NCI-H146 treated with DMSO at 0.1 percent for 48 hours (cell line): ENCODE data around the gene CD46.
A peak's percentile ranks its signal among the peaks of the same experiment; 100 is the strongest.

Experiments used
- DNase-seq: peaks from one replicate; lab custom pipeline; 2025; ENCODE audit not compliant: unreplicated experiment; lab: John Stamatoyannopoulos, UW

Gene CD46

GRCh38 chr1:207793327-207793726 is 41.5 kb downstream of the CD46 start:
- DNase-seq, result no peak

- no peak for DNase-seq
Measured at GRCh38 chr1:207794861-207795260, 43.0 kb downstream of the CD46 start.

- DNase-seq, result peak; percentile 40
Measured at GRCh38 chr1:207797229-207797973, 45.5 kb downstream of the CD46 start.

GRCh38 chr1:207798847-207799246 is 47.0 kb downstream of the CD46 start:
- no peak for DNase-seq

GRCh38 chr1:207799989-207800648 is 48.3 kb downstream of the CD46 start:
- DNase-seq, result no peak

GRCh38 chr1:207801819-207802218 is 50.0 kb downstream of the CD46 start:
- DNase-seq, result no peak

GRCh38 chr1:207803678-207804077 is 51.8 kb downstream of the CD46 start:
- no peak for DNase-seq

GRCh38 chr1:207804721-207805468 is 53.0 kb downstream of the CD46 start:
- no peak for DNase-seq

GRCh38 chr1:207805841-207806421 is 54.1 kb downstream of the CD46 start:
- DNase-seq, result no peak

GRCh38 chr1:207806531-207807325 is 54.9 kb downstream of the CD46 start:
- no peak for DNase-seq

GRCh38 chr1:207807326-207807689 is 55.5 kb downstream of the CD46 start:
- DNase-seq, result no peak

- DNase-seq, result no peak
Measured at GRCh38 chr1:207807690-207808321, 56.0 kb downstream of the CD46 start.

- DNase-seq, result no peak
Measured at GRCh38 chr1:207808322-207808705, 56.5 kb downstream of the CD46 start.

- DNase-seq, result no peak
Measured at GRCh38 chr1:207808911-207809555, 57.2 kb downstream of the CD46 start.

- no peak for DNase-seq
Measured at GRCh38 chr1:207810173-207810572, 58.3 kb downstream of the CD46 start.

GRCh38 chr1:207810606-207811295 is 58.9 kb downstream of the CD46 start:
- no peak for DNase-seq

- no peak for DNase-seq
Measured at GRCh38 chr1:207811319-207811718, 59.5 kb downstream of the CD46 start.

GRCh38 chr1:207811920-207812720 is 60.3 kb downstream of the CD46 start:
- DNase-seq, result peak; percentile 30
